ENCODE data around the gene MRPS25. TPM values are rescaled to one million over a fixed set of nuclear protein-coding genes. Genes with fewer than 3 reads are reported as not detected.

The MRPS25 gene
- total and polyA plus RNA-seq, 4 donors: 12.6 to 55.1 (median 42.9) TPM

- peak; percentile 67 to 70 for TF ChIP-seq EGR1 (IDR thresholded peaks at IDR 0.05; ENCODE audit: low read depth in 2 of 2)
- peak; percentile 97 for TF ChIP-seq HNF4G (IDR thresholded peaks at IDR 0.05)
- TF ChIP-seq JUND (IDR thresholded peaks at IDR 0.05): peak in 1 of 2 donors; percentile 86
- TF ChIP-seq TAF1 (conservative IDR thresholded peaks at IDR 0.05): peak; percentile 32
- TF ChIP-seq ZBTB33 (IDR thresholded peaks at IDR 0.05): peak; percentile 85
- peak in 1 of 2 donors; percentile 53 for TF ChIP-seq RAD21 (IDR thresholded peaks at IDR 0.05)
- TF ChIP-seq MAX (IDR thresholded peaks at IDR 0.05): peak; percentile 97
- peak; percentile 37 for TF ChIP-seq FOXA1 (IDR thresholded peaks at IDR 0.05)
- TF ChIP-seq RXRA (IDR thresholded peaks at IDR 0.05): peak; percentile 99
These were observed 42.2 kb upstream of the MRPS25 start (continued) for GRCh38 chr3:15107075-15107947.

GRCh38 chr3:15102836-15103235, 37.7 kb upstream of the MRPS25 start:
- H3K4me1 ChIP-seq (ENCODE audit: control insufficient read depth in 4 of 4, insufficient read depth in 4 of 4, low read length in 3 of 4): peaks cover 9 to 48% (median 21%) of the 10 kb centered on the region in 4 donors
- no peaks in the 10 kb centered on the region for H3K9me3 ChIP-seq (ENCODE audit: control insufficient read depth in 4 of 4, low read length in 3 of 4)
- H3K9ac ChIP-seq (ENCODE audit: low read depth in 1 of 2, low read length in 2 of 2): no peak overlapping the region
- WGBS: 51% methylated on average over 3 of the region's 3 CpGs
- H3K36me3 ChIP-seq (ENCODE audit: control insufficient read depth in 4 of 4, insufficient read depth in 3 of 4, low read depth in 1 of 4, low read length in 3 of 4): no peaks in the 10 kb centered on the region
- H3K27ac ChIP-seq (ENCODE audit: low read depth in 1 of 2, low read length in 2 of 2): peak overlapping the region; percentile 80 to 93
- no peak overlapping the region for H3K4me3 ChIP-seq (ENCODE audit: low read depth in 1 of 3, low read length in 3 of 3)
- TF ChIP-seq REST (IDR thresholded peaks at IDR 0.05) (no peak), FOXA1 (IDR thresholded peaks at IDR 0.05) (no peak), HNF4A (conservative IDR thresholded peaks at IDR 0.05) (no peak), FOXA2 (IDR thresholded peaks at IDR 0.05) (no peak), CTCF (IDR thresholded peaks at IDR 0.05; ENCODE audit: low read depth, low read length, missing input control) (no peak), EGR1 (IDR thresholded peaks at IDR 0.05; ENCODE audit: low read depth in 2 of 2) (no peak), YY1 (IDR thresholded peaks at IDR 0.05) (no peak), RAD21 (IDR thresholded peaks at IDR 0.05) (no peak), RXRA (IDR thresholded peaks at IDR 0.05) (no peak), HNF4G (IDR thresholded peaks at IDR 0.05) (no peak), ATF3 (IDR thresholded peaks at IDR 0.05) (no peak), SP1 (IDR thresholded peaks at IDR 0.05) (no peak), JUND (IDR thresholded peaks at IDR 0.05) (no peak), MAX (IDR thresholded peaks at IDR 0.05) (no peak), TAF1 (conservative IDR thresholded peaks at IDR 0.05) (no peak), ZBTB33 (IDR thresholded peaks at IDR 0.05) (no peak), GABPA (IDR thresholded peaks at IDR 0.05 in 1 of 2, conservative IDR thresholded peaks at IDR 0.05 in 1 of 2) (no peak), NR2F2 (IDR thresholded peaks at IDR 0.05) (no peak)
- H3K27me3 ChIP-seq (ENCODE audit: control insufficient read depth in 4 of 4, insufficient read depth in 4 of 4, low read length in 3 of 4): no peaks in the 10 kb centered on the region
- no peak for DNase-seq (ENCODE audit: low spot score)

Measured in liver (tissue), 9 donors.